BLaER1 treated with 17β-estradiol and CSF1 and Interleukin-3, amounts not matched to agents 10 nM and 100 nM (cell line): Measurements from ENCODE around the gene KCNAB2.

Experiments
- H3K27ac ChIP-seq, 11 experiments: shearing (Covaris generic); formaldehyde crosslinking; 2 replicates each; pipeline ENCODE4 v1.8.1; 2022
- H3K27me3 ChIP-seq, 11 experiments: shearing (Covaris generic); formaldehyde crosslinking; 2 replicates each; pipeline ENCODE4 v1.8.1; 2022
- H3K36me3 ChIP-seq, 11 experiments: shearing (Covaris generic); formaldehyde crosslinking; 2 replicates each; pipeline ENCODE4 v1.8.1; 2022
- H3K4me1 ChIP-seq, 10 experiments: shearing (Covaris generic); formaldehyde crosslinking; 2 replicates each; pipeline ENCODE4 v1.8.1; 2022
- H3K4me2 ChIP-seq, 11 experiments: shearing (Covaris generic); formaldehyde crosslinking; 2 replicates each; pipeline ENCODE4 v1.8.1; 2022
- H3K4me3 ChIP-seq, 10 experiments: shearing (Covaris generic); formaldehyde crosslinking; 2 replicates each; pipeline ENCODE4 v1.8.1; 2022
- H3K9ac ChIP-seq, 11 experiments: shearing (Covaris generic); formaldehyde crosslinking; 2 replicates each; pipeline ENCODE4 v1.8.1; 2022
- H3K9me3 ChIP-seq, 11 experiments: shearing (Covaris generic); formaldehyde crosslinking; replicated peaks in 1 of 11; 2 replicates each; pipeline ENCODE4 v1.8.1; 2022
- H4K20me1 ChIP-seq, 11 experiments: shearing (Covaris generic); formaldehyde crosslinking; 2 replicates each; pipeline ENCODE4 v1.8.1; 2022
- Cebpa-rat ChIP-seq, 11 experiments: shearing (Covaris generic); IDR thresholded peaks; 2 replicates each; pipeline ENCODE4 v1.8.1; 2022

The KCNAB2 gene

DNA sequence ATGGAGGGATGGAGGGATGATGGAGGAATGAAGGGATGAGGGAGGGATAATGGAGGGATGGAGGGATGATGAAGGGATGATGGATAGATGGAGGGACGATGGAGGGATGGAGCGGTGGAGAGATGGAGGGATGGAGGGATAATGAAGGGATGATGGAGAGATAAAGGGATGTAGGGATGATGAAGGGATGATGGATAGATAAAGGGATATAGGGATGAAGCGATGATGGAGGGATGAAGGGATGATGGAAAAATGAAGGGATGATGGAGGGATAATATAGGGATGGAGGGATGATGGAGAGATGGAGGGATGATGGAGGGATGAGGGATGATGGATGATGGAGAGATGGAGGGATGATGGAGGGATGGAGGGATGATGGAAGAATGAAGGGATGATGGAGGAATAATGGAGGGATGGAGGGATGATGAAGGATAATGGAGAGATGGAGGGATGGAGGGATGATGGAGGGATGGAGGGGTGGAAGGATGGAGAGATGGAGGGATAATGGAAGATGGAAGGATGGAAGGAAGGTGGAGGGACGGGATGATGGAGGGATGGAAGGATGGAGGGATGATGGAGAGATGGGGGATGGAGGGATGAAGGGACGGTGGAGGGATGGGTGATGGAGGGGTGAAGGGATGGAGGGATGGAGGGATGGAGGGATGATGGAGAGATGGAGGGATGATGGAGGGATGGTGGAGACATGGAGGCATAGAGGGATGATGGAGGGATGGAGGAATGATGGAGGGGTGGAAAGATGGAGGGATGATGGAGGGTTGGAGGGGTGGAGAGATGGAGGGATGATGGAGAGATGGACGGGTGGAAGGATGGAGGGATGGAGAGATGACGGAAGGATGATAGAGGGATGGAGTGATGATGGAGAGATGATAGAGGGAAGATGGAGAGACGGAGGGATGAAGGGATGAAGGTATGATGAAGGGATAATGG, 62.0 kb downstream of the KCNAB2 start:
- Histone ChIP-seq H4K20me1 (peaks cover 0 to 43% (median 0%) of the 10 kb centered on the region in 11 experiments; a peak in 7 of 22 replicates), H3K4me2 (no peak overlapping the region), H3K36me3 (no peaks in the 10 kb centered on the region), H3K27ac (no peak overlapping the region), H3K4me1 (peaks cover 5 to 31% (median 25%) of the 10 kb centered on the region in 10 experiments; a peak in 18 of 20 replicates), H3K27me3 (no peaks in the 10 kb centered on the region), H3K9ac (no peak overlapping the region), H3K9me3 (no peaks in the 10 kb centered on the region), H3K4me3 (no peak overlapping the region)
- no peak for TF ChIP-seq Cebpa-rat (IDR thresholded peaks at IDR 0.05)

DNA sequence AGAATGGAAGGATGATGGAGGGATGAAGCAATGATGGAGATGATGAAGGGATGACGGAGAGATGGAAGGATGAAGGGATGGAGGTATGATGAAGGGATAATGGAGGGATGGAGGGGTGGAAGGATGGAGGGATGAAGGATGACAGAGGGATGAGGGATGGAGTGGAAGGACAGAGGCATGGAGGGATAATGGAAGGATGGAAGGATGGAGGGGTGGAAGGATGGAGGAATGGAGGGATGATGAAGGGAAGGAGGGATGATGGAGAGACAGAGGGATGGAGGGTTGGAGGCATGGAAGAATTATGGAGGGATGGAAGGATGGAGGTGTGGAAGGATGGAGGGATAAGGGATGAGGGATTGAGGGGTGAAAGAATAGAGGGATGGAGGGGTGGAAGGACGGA, 62.8 kb downstream of the KCNAB2 start:
- H3K4me2 ChIP-seq: peak overlapping the region in 2 of 11 experiments; percentile 57 to 63; a peak in 5 of 22 replicates
- no peaks in the 10 kb centered on the region for H3K36me3 ChIP-seq
- H3K4me1 ChIP-seq: peaks cover 5 to 38% (median 33%) of the 10 kb centered on the region in 10 experiments; a peak in 18 of 20 replicates
- H3K27me3 ChIP-seq: no peaks in the 10 kb centered on the region
- no peak overlapping the region for H3K27ac ChIP-seq
- H3K9me3 ChIP-seq: no peaks in the 10 kb centered on the region
- H3K4me3 ChIP-seq: no peak overlapping the region
- H4K20me1 ChIP-seq: peaks cover 0 to 35% (median 0%) of the 10 kb centered on the region in 11 experiments; a peak in 5 of 22 replicates
- no peak overlapping the region for H3K9ac ChIP-seq
- TF ChIP-seq Cebpa-rat (IDR thresholded peaks at IDR 0.05): no peak

- H3K4me3 ChIP-seq: no peak overlapping the region
- H3K9ac ChIP-seq: no peak overlapping the region
- no peak overlapping the region for H3K27ac ChIP-seq
- H3K27me3 ChIP-seq: no peaks in the 10 kb centered on the region
- peaks cover 0 to 29% (median 0%) of the 10 kb centered on the region in 11 experiments; a peak in 4 of 22 replicates for H4K20me1 ChIP-seq
- no peak for TF ChIP-seq Cebpa-rat (IDR thresholded peaks at IDR 0.05)
- peaks cover 5 to 40% (median 34%) of the 10 kb centered on the region in 10 experiments; a peak in 18 of 20 replicates for H3K4me1 ChIP-seq
- H3K9me3 ChIP-seq: no peaks in the 10 kb centered on the region
- peak overlapping the region in 10 of 11 experiments; percentile 28 to 71 (median 54); a peak in 18 of 22 replicates for H3K4me2 ChIP-seq
- H3K36me3 ChIP-seq: no peaks in the 10 kb centered on the region
These were observed 63.4 kb downstream of the KCNAB2 start for GRCh38 chr1:6108937-6109614.

GRCh38 chr1:6109688-6110087, 64.0 kb downstream of the KCNAB2 start:
- peaks cover 0 to 26% (median 0%) of the 10 kb centered on the region in 11 experiments; a peak in 3 of 22 replicates for H4K20me1 ChIP-seq
- H3K9me3 ChIP-seq: 0 out of 22 replicates have a peak, but pooled peaks cover 0 to under 1% (median 0%) of the 10 kb centered on the region in 11 experiments
- peak overlapping the region in 4 of 11 experiments; percentile 57 to 71 (median 63); a peak in 7 of 22 replicates for H3K4me2 ChIP-seq
- H3K36me3 ChIP-seq: no peaks in the 10 kb centered on the region
- H3K4me1 ChIP-seq: peaks cover 5 to 40% (median 34%) of the 10 kb centered on the region in 10 experiments; a peak in 18 of 20 replicates
- no peak overlapping the region for H3K9ac ChIP-seq
- no peak overlapping the region for H3K27ac ChIP-seq
- no peak overlapping the region for H3K4me3 ChIP-seq
- H3K27me3 ChIP-seq: no peaks in the 10 kb centered on the region
- TF ChIP-seq Cebpa-rat (IDR thresholded peaks at IDR 0.05): no peak

DNA sequence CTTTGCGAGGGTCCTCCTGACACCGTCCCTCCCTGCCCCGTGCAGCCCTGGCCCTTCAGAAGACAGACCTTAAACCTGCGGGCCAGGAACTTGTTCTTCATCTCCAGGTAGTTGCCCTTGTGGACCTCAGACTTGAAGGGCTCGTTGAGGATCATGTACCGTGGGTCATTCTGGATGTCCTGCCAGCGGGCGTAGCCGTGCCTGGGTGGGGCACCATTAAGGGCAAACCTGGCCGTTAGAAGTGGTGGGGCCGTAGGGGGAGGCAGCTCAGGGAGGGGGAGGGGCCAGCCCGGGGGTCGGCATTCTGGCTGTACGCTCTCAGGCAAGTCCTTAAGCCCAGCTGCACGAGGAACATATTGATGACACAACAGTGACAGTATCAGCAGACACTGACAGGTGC, 64.6 kb downstream of the KCNAB2 start:
- no peaks in the 10 kb centered on the region for H3K27me3 ChIP-seq
- H3K4me2 ChIP-seq: no peak overlapping the region
- no peak overlapping the region for H3K9ac ChIP-seq
- H3K4me3 ChIP-seq: no peak overlapping the region
- TF ChIP-seq Cebpa-rat (IDR thresholded peaks at IDR 0.05): no peak
- H4K20me1 ChIP-seq: peaks cover 0 to 19% (median 0%) of the 10 kb centered on the region in 11 experiments; a peak in 3 of 22 replicates
- H3K27ac ChIP-seq: no peak overlapping the region
- peaks cover 0 to 7% (median 3%) of the 10 kb centered on the region in 11 experiments; a peak in 10 of 22 replicates for H3K9me3 ChIP-seq
- peaks cover 5 to 38% (median 31%) of the 10 kb centered on the region in 10 experiments; a peak in 18 of 20 replicates for H3K4me1 ChIP-seq
- H3K36me3 ChIP-seq: no peaks in the 10 kb centered on the region

DNA sequence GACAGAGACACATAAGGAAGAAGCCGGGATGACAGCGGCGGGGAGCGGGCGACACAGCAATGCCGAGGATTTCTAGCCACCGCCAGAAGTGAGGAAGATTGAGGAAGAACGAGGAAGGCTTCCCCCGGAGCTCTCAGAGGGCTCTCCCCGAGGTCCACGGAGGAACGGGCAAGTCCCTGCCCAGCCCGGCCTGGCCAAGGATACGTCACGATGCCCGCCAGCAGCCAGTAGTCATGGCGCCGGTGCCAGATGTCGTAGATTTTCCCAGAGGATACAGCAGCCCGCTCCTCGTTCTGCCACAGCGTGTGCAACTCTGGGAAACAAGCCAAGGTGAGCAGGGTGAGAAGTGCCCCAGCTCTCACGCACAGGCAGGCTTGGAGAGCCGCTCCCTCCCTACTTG, 65.9 kb downstream of the KCNAB2 start:
- H3K27ac ChIP-seq: no peak overlapping the region
- no peak overlapping the region for H3K9ac ChIP-seq

GRCh38 chr1:6111991-6112689, 66.5 kb downstream of the KCNAB2 start:
- Histone ChIP-seq H3K36me3 (no peaks in the 10 kb centered on the region), H3K4me1 (peaks cover 5 to 35% (median 26%) of the 10 kb centered on the region in 10 experiments; a peak in 18 of 20 replicates), H3K4me2 (peak overlapping the region in 7 of 11 experiments; percentile 33 to 68 (median 46); a peak in 11 of 22 replicates), H3K9me3 (peaks cover 3 to 17% (median 10%) of the 10 kb centered on the region in 11 experiments; a peak in 18 of 22 replicates), H3K4me3 (no peak overlapping the region), H3K27ac (no peak overlapping the region), H3K27me3 (no peaks in the 10 kb centered on the region), H3K9ac (no peak overlapping the region), H4K20me1 (peaks cover 0 to 10% (median 0%) of the 10 kb centered on the region in 11 experiments; a peak in 1 of 22 replicates)
- TF ChIP-seq Cebpa-rat (IDR thresholded peaks at IDR 0.05): no peak

More for the DNA sequence above, 65.9 kb downstream of the KCNAB2 start:
- no peaks in the 10 kb centered on the region for H3K36me3 ChIP-seq
- peak overlapping the region in 2 of 11 experiments; percentile 66 to 68; a peak in 1 of 22 replicates for H3K4me2 ChIP-seq
- H3K9me3 ChIP-seq: peaks cover 0 to 11% (median 5%) of the 10 kb centered on the region in 11 experiments; a peak in 13 of 22 replicates
- H4K20me1 ChIP-seq: peaks cover 0 to 10% (median 0%) of the 10 kb centered on the region in 11 experiments; a peak in 1 of 22 replicates
- no peak for TF ChIP-seq Cebpa-rat (IDR thresholded peaks at IDR 0.05)
- peaks cover 5 to 35% (median 26%) of the 10 kb centered on the region in 10 experiments; a peak in 18 of 20 replicates for H3K4me1 ChIP-seq
- H3K27me3 ChIP-seq: no peaks in the 10 kb centered on the region
- no peak overlapping the region for H3K4me3 ChIP-seq

DNA sequence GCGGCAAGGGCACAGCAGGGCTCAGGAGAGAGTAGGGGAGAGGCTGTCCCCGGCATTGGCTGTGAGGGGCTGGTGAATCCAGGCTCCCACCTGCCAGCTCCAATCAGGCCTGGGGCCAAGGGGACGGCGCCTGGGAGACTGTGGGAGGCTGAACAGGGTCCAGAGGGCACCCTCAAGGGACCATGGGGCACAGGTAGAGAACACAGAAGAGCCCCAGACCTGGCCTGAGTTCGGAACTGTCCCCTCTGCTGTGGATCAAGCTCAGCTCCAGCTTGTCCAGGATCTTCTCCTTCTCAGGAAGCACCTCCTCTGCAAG, 67.0 kb downstream of the KCNAB2 start:
- Histone ChIP-seq H3K9me3 (peaks cover 8 to 22% (median 15%) of the 10 kb centered on the region in 11 experiments; a peak in 21 of 22 replicates), H3K27me3 (no peaks in the 10 kb centered on the region), H3K36me3 (no peaks in the 10 kb centered on the region), H3K27ac (no peak overlapping the region), H4K20me1 (peaks cover 0 to 10% (median 0%) of the 10 kb centered on the region in 11 experiments; a peak in 1 of 22 replicates), H3K4me2 (peak overlapping the region in 8 of 11 experiments; percentile 31 to 68 (median 44); a peak in 14 of 22 replicates), H3K9ac (no peak overlapping the region), H3K4me3 (no peak overlapping the region), H3K4me1 (peaks cover 5 to 35% (median 26%) of the 10 kb centered on the region in 10 experiments; a peak in 18 of 20 replicates)
- TF ChIP-seq Cebpa-rat (IDR thresholded peaks at IDR 0.05): no peak
